ENCODE data around the gene ADAMTS17.

ADAMTS17 gene

DNA sequence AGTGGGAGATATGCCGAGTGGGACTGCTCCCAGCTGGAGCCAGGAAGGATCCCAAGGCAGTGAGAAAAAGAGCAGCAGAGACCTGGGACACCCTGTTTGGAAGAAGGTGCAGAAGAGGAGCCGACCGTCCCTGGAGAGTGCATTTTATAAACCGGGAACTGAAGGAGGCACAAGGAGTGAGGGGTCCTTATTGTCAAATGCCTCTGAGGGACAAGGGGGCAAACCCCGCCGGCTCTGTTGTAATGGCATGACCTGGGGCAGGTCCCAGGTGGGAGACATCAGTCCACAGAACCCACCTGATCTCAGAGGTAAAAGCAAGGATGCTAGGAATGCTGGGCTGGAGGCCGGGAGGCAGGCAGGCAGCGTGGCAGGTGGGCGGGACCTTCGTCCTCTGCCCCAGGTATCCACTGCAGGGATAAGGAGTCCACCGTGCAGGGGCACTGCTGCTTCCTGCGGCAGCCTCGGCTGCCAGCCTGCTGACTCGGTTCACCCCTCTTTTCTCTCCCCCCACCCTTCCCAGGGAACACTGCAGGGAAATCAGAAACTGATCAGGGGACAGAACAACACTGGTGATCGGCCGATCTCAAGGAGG, 26.9 kb downstream of the ADAMTS17 start:
- TF ChIP-seq CREB1 (IDR thresholded peaks at IDR 0.05; ENCODE audit: low read depth) (no peak), YY1 (IDR thresholded peaks at IDR 0.05; ENCODE audit: low read depth) (no peak), TAF1 (IDR thresholded peaks at IDR 0.05; ENCODE audit: low read depth) (no peak), ZBTB7A (IDR thresholded peaks at IDR 0.05; ENCODE audit: low read depth) (no peak), TCF12 (IDR thresholded peaks at IDR 0.05; ENCODE audit: low read depth) (no peak), FOXM1 (IDR thresholded peaks at IDR 0.05; ENCODE audit: borderline replicate concordance, low read depth) (no peak), EP300 (IDR thresholded peaks at IDR 0.05; ENCODE audit: borderline replicate concordance) (no peak), TEAD4 (IDR thresholded peaks at IDR 0.05) (no peak)
- TF ChIP-seq, protein P1, sequence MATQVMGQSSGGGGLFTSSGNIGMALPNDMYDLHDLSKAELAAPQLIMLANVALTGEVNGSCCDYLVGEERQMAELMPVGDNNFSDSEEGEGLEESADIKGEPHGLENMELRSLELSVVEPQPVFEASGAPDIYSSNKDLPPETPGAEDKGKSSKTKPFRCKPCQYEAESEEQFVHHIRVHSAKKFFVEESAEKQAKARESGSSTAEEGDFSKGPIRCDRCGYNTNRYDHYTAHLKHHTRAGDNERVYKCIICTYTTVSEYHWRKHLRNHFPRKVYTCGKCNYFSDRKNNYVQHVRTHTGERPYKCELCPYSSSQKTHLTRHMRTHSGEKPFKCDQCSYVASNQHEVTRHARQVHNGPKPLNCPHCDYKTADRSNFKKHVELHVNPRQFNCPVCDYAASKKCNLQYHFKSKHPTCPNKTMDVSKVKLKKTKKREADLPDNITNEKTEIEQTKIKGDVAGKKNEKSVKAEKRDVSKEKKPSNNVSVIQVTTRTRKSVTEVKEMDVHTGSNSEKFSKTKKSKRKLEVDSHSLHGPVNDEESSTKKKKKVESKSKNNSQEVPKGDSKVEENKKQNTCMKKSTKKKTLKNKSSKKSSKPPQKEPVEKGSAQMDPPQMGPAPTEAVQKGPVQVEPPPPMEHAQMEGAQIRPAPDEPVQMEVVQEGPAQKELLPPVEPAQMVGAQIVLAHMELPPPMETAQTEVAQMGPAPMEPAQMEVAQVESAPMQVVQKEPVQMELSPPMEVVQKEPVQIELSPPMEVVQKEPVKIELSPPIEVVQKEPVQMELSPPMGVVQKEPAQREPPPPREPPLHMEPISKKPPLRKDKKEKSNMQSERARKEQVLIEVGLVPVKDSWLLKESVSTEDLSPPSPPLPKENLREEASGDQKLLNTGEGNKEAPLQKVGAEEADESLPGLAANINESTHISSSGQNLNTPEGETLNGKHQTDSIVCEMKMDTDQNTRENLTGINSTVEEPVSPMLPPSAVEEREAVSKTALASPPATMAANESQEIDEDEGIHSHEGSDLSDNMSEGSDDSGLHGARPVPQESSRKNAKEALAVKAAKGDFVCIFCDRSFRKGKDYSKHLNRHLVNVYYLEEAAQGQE (IDR thresholded peaks at IDR 0.05; ENCODE audit: low read depth) = no peak
- TF ChIP-seq, protein P2, sequence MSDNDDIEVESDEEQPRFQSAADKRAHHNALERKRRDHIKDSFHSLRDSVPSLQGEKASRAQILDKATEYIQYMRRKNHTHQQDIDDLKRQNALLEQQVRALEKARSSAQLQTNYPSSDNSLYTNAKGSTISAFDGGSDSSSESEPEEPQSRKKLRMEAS (IDR thresholded peaks at IDR 0.05) = no peak

DNA sequence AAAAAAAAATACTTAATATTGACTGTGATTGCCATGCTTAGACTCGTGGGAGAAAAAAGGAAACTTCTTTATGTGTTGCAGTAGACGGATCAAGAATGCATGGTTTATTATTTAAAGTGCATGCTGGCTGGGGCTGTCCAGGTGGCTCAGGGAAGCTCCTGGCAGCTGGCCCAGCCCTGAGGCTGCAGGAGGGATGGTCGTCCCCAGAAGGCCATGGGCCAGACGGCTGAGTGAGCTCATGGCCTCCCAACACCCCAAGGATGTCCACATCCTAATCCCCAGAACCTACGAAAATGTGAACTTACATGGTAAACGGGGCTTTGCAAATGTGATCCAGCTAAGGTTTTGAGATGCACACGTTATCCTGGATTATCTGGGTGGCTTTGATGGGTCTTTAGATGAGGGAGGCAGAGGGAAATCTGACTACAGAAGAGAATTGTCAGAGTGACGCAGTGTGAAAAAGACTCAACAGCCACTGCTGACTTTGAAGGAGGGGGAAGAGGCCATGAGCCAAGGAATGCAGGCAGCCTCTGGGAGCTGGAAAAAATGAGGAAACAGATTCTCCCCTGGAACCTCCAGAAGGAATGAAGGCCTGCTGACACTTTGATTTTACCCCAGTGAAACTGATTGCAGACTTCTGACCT, 29.8 kb downstream of the ADAMTS17 start:
- TF ChIP-seq TCF12 (IDR thresholded peaks at IDR 0.05; ENCODE audit: low read depth) (no peak), ZBTB7A (IDR thresholded peaks at IDR 0.05; ENCODE audit: low read depth) (no peak), TAF1 (IDR thresholded peaks at IDR 0.05; ENCODE audit: low read depth) (no peak)

DNA sequence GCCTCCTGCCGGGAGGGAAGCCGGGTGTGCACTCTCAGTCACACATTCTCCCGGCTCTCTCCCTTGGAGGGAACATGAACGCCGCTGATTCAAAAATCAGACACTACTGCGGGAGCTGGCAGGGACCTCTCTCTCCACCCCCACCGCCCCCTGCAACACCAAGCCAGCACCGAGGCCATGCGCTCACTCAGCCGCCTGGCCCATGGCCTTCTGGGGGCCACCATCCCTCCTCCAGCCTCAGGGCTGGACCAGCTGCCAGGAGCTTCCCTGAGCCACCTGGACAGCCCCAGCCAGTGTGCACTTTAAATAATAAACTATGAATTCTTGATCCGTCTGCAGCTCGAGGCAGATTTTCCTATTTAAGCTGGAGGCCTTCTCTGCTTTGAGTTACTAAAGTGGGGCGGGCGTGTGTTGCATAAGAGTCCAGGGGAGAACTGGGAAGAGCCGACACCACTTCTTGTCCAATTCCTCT, 30.6 kb downstream of the ADAMTS17 start:
- no peak for TF ChIP-seq RAD21 (IDR thresholded peaks at IDR 0.05; ENCODE audit: low read depth)
- TF ChIP-seq EP300 (IDR thresholded peaks at IDR 0.05; ENCODE audit: borderline replicate concordance) = no peak
- no peak for TF ChIP-seq ZBTB7A (IDR thresholded peaks at IDR 0.05; ENCODE audit: low read depth)
- no peak for TF ChIP-seq FOXM1 (IDR thresholded peaks at IDR 0.05; ENCODE audit: borderline replicate concordance, low read depth)

DNA sequence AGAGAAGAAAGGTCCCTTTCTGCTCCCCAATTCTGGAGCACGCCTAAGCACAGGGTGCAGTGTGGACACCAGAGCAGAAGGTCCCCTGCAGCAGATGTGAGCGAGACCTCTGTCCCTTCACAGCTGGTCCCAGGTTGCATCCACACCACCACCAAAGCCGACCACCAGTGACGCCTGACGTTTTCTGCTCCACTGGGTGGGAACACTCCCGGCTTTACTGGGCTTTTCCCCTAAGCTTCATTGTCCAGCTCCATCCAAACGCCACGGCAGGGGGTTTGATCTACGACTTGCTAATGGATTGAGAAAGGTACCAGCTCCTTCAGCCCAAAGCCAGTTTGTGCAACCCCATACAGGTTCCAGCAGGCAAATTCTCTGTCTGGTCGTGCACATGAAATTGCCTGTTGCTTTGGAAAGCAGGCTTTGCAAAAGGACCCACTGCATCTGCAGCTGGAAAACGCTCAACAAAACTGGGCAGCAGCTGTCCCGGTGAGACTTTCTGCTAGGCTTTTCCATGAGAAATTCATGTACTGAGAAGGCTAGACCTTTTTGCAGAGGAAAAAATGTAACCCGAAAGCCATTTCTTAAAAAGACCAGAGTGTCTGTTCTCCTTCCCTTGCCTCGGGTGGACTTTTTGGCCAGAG, 31.1 kb downstream of the ADAMTS17 start:
- TF ChIP-seq, protein P2 (IDR thresholded peaks at IDR 0.05) = no peak
- TF ChIP-seq, protein P1 (IDR thresholded peaks at IDR 0.05; ENCODE audit: low read depth) = no peak
- no peak for TF ChIP-seq RAD21 (IDR thresholded peaks at IDR 0.05; ENCODE audit: low read depth)

DNA sequence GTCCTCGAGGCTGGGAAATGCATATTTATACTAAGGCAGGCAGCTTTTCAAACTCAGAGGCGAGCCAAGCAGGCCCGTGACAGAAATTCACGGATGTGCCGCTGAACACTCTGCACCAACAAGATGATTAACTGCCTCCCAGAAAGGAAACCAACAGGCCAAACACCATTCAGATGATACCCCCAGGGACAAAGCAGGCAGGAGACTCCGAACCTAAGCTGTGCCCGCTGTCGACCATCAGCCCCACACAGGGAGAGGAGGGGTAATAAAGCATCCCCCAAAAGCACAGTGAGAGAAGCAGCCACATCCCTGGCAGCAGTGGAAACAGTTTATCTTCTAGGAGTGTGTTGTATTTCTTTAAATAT, 31.8 kb downstream of the ADAMTS17 start:
- TF ChIP-seq CREB1 (IDR thresholded peaks at IDR 0.05; ENCODE audit: low read depth) = no peak
- no peak for TF ChIP-seq EGR1 (IDR thresholded peaks at IDR 0.05)
- TF ChIP-seq, protein P3, sequence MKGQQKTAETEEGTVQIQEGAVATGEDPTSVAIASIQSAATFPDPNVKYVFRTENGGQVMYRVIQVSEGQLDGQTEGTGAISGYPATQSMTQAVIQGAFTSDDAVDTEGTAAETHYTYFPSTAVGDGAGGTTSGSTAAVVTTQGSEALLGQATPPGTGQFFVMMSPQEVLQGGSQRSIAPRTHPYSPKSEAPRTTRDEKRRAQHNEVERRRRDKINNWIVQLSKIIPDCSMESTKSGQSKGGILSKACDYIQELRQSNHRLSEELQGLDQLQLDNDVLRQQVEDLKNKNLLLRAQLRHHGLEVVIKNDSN (IDR thresholded peaks at IDR 0.05) = no peak
- no peak for TF ChIP-seq ZBTB7A (IDR thresholded peaks at IDR 0.05; ENCODE audit: low read depth)
- TF ChIP-seq TAF1 (IDR thresholded peaks at IDR 0.05; ENCODE audit: low read depth) = no peak

DNA sequence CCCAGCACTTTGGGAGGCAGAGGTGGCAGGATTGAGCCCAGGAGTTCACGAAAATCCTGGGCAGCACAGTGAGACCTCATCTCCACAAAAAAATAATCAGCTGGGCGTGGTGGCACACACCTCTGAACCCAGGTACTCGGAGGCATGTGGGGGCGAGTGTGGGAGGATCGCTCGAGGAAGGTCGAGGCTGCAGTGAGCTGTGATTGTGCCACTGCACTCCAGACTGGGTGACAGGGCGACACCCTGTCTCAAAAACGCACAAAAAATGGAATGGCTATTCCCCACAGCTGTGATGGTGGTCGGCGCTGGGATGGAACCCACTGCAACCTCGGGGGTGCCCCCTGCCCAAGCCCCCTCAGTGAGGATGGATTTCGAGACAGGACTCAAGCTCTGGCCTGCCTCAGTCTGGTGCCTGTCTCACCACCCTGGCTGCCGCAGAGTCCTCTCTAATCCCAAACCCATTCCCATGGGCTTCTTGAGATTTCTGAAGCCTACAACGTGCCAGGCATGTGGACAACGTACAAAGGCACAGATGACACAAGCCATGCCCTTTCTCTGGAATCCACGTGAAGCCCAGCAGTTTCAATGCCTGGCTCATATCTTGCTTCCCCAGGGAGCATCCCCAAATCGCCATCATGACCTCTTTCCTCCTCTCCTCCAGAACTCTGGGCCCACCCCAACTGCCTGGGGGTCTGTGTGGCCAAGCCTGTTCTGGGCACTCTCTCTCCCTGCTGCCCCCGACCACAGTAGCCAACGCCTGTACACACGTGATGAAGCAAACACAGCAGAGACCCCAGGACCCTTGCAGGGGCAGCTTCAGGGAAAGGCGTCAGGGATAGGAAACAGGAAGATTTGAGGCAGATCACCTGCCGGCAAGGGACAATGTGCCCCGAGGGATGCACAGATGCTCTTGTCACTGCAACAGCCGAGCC, 32.4 kb downstream of the ADAMTS17 start:
- TF ChIP-seq CEBPB (IDR thresholded peaks at IDR 0.05) (no peak), NFIC (IDR thresholded peaks at IDR 0.05) (no peak), TCF12 (IDR thresholded peaks at IDR 0.05; ENCODE audit: low read depth) (no peak), EP300 (IDR thresholded peaks at IDR 0.05; ENCODE audit: borderline replicate concordance) (no peak), EGR1 (IDR thresholded peaks at IDR 0.05) (no peak), TAF1 (IDR thresholded peaks at IDR 0.05; ENCODE audit: low read depth) (no peak), ZBTB7A (IDR thresholded peaks at IDR 0.05; ENCODE audit: low read depth) (no peak), YY1 (IDR thresholded peaks at IDR 0.05; ENCODE audit: low read depth) (no peak), RAD21 (IDR thresholded peaks at IDR 0.05; ENCODE audit: low read depth) (no peak)
- TF ChIP-seq, protein P1 (IDR thresholded peaks at IDR 0.05; ENCODE audit: low read depth) = no peak

Measured in Ishikawa (cell line).